ENCODE measurements around the gene ATP6V0A1.
"Not testable (repeated sequence)": the region's sequence is repeated elsewhere in the genome, so short reads cannot be mapped to it uniquely, and the experiment has no call there.

The ATP6V0A1 gene

DNA sequence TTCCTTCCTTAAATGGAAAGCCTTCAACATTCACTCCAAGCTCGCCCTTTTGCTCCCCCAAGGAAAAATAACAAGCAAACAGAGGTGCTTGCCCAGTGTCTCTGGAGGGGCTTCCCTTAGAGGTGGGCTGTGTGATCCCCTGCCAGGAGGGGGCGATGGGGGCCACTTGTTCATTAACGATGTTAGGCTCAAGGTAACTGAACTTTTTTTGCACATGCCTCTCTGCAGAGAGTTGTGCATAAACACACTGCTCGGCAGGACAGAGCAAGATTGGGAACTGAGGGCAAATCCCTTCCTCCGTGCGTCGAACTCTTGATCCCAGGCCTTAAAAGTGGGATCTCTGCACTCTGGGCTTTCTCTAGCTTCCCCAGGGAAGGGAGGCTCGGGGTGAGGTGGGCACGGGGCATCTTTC is 61.9 kb downstream of the ATP6V0A1 start:
- FAIRE-seq: no peak

- no peak for FAIRE-seq
Observed at GRCh38 chr17:42521036-42521435, 62.4 kb downstream of the ATP6V0A1 start.

GRCh38 chr17:42521666-42522262 is 63.1 kb downstream of the ATP6V0A1 start:
- no peak for FAIRE-seq

GRCh38 chr17:42522263-42522790 is 63.6 kb downstream of the ATP6V0A1 start:
- no peak for FAIRE-seq

DNA sequence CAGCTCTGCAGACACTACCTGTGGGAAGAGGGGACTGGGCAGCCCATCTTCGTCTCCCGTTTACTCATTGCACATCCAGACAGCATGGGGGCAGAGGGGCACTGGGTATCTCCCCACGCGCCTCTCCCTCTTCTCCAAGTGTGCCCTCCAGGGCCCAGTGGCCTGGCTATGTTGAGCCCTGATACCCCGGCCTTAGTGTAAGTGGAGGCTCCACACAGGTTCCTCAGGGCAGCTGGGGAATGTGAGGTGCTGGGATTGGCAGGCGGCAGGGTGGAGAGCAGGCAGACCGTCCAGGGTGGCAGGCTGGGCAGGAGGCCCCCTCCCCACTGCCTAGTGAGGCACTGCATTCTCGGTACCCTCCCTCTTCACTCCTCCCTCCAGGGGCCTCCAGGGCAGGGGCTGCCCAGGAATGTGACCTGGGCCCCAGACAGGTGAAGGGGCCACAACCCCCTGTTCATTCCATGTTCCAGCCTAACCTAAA is 64.2 kb downstream of the ATP6V0A1 start:
- no peak for FAIRE-seq

DNA sequence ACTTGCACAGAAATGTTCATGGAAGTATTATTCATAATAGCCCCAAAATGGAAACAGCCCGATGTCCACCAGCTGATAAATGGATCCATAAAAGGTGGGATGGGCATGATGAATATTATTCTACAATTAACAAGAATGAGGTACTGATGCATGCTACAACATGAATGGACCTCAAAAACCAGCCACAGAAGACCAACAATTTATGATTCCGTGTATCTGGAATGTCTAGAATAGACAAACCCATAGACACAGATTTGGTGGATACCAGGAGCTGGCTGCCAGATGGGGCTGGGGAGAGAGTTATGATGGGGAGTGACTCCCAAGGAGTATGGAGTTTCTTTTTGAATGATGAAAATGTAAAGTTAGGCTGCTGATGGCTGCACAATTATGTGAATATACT is 66.5 kb downstream of the ATP6V0A1 start:
- FAIRE-seq: no peak

DNA sequence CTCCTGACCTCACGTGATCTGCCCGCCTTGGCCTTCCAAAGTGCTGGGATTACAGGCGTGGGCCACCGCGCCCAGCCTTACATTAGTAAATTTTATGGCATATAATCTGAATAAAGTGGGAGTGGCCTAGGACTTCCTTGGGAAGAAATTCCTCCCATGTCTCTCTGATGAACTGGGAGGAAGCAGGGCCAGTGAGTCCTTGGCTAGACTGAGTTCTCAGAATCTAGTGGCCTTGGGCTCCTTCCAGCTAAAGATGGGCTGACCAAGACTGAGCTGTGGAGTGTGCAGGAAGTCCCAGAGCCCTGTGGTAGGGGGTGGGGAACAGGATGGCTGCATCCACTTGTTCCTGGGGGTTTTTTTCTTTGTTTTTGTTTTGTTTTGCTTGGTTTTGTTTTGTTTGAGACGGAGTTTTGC is 67.4 kb downstream of the ATP6V0A1 start:
- no peak for FAIRE-seq

GRCh38 chr17:42527932-42528331 is 69.3 kb downstream of the ATP6V0A1 start:
- FAIRE-seq: no peak

DNA sequence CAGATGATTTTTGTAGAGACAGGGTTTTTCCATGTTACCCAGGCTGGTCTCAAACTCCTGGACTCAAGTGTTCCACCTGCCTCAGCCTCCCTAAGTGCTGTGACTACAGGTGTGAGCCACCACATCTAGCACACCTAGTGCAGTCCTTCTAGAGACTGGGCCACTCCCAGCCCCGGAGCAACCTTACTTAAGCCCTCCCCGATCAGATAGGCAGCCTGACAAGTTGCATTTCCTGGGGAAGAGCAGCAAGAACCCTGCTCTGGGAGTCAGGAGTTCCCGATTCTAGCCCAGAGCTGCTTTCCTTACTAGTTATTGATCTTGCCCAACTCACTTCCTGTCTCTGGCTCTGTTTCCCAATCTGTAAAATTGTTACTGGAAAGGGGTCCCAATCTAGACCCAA is 70.4 kb downstream of the ATP6V0A1 start:
- no peak for FAIRE-seq

DNA sequence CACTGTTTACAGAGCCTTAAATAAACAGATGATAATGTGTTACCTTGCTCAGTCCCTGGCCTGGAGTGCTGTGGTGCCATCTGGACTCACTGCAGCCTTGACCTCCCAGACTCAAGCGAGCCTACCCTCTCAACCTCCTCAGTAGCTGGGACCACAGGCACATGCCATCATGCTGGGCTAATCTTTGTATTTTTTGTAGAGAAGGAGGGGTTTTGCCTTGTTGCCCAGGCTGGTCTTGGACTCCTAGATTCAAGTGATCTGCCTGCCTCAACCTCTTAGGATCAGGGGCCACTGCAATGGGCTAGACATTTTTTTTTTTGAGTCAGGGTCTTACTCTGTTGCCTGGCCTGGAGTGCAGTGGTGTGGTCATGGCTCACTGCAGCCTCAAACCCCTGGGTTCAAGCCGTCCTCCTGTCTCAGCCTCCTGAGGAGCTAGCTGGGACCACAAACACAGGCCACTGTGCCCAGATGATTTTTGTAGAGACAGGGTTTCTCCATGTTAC is 72.3 kb downstream of the ATP6V0A1 start:
- no peak for FAIRE-seq

GRCh38 chr17:42531455-42532354 is 73.0 kb downstream of the ATP6V0A1 start:
- no peak for FAIRE-seq

GRCh38 chr17:42535155-42536047 is 76.7 kb downstream of the ATP6V0A1 start:
- no peak for FAIRE-seq

GRCh38 chr17:42536048-42536371 is 77.3 kb downstream of the ATP6V0A1 start, which contains the start of gene NAGLU:
TSS of gene NAGLU (plus strand) at chr17:42536241. CDS start at chr17:42536273, 32 bp downstream.
- FAIRE-seq: no peak

GRCh38 chr17:42536372-42537155 is 77.9 kb downstream of the ATP6V0A1 start:
- FAIRE-seq: no peak

DNA sequence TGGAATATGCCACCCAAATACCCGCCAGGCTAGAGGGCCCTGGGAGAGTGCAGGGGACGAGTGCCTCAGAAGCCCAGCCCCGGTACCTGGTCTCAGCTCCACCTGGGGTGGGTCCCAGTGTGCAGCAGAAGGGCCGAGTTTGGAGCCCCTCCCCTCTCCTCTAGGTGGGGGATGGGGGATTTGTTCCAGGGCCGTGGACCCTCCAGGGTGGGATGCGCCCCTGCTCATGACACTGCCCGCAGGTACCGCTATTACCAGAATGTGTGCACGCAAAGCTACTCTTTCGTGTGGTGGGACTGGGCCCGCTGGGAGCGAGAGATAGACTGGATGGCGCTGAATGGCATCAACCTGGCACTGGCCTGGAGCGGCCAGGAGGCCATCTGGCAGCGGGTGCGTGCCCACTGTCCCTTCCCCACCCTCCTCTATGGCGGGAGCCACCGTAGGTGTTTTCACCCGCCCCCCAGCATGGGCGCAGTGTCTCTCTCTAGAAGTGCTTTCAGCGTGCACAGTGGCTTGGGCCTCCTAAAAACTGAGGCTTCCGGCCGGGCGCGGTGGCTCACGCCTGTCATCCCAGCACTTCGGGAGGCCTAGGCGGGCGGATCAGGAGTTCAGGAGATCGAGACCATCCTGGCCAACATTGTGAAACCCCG is 78.6 kb downstream of the ATP6V0A1 start:
- FAIRE-seq: no peak

DNA sequence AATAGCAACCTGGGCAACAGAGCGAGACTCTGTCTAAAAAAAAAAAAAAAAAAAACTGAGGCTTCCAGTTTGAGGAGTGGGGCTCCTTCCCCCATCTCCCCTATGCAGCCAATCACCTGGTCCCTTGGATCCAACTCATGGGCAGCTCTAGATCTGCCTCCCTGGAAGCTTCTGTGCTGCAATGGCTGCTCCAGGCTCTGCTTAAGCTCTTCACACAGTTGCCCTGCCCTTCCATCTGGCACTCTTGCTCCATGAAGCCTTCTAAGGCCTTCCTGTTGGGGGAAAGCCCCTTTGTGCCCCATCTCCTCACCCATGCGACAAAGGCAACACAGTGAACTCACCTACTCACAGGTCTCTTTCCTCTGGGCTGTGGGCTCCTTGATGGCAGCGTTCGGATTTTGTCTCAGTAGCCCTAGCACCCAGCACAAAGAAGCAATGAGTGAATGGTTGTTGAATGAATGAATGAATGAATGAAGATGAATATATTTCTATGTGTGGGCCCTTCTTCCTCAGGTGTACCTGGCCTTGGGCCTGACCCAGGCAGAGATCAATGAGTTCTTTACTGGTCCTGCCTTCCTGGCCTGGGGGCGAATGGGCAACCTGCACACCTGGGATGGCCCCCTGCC is 79.3 kb downstream of the ATP6V0A1 start:
- FAIRE-seq: no peak

DNA sequence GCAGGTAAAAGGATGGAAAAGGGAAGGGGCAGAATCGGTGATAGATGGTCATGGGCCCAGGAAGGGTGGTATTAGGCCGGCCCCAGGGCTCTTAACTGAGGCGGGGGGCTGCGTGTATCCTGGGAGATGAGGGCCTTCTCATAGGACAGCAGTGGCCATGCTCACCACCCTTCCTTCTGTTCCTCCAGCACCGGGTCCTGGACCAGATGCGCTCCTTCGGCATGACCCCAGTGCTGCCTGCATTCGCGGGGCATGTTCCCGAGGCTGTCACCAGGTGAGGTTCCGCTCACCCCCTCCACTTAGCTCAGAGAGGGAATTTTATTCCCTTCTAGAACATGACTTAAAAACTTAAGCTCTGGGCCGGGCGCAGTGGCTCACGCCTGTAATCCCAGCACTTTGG is 79.8 kb downstream of the ATP6V0A1 start:
- no peak for FAIRE-seq

DNA sequence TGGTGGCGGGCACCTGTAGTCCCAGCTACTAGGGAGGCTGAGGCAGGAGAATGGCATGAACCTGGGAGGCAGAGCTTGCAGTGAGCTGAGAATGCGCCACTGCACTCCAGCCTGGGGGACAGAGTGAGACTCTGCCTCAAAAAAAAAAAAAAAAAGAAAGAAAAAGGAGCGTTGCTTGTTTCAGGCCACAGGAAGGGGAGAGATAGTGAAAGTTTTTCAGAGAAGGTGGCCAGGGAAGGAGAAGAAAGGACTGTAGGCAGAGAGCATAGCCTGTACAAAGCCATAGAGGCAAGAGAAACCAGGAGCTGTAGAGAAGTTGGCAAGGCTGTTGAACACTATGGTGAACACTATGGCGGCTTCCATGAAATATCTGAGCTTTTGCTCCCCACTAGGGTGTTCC is 81.9 kb downstream of the ATP6V0A1 start:
- not testable (repeated sequence) for FAIRE-seq

GRCh38 chr17:42541041-42541833 is 82.6 kb downstream of the ATP6V0A1 start:
- no peak for FAIRE-seq

Data from G401.6 (cell line).